Body of pancreas (tissue), 4 donors: ENCODE measurements around the gene PTPA. TPM values are rescaled to one million over a fixed set of nuclear protein-coding genes. Genes with fewer than 3 reads are reported as not detected.

Source experiments
- ATAC-seq: fragments of 150-250 bp; one replicate; pipeline ENCODE4 v1.9.1; 2016
- DNase-seq, 4 donors: peaks; one replicate each; pipeline ENCODE4 v3.0.0-alpha.2; 2019
- H3K27ac ChIP-seq, 4 donors: fragments of 200-600 bp; sonication (generic); 1 replicate in 3 of 4; 2 replicates in 1 of 4; pipeline versions ENCODE4 v1.5.1 to v1.6.1; 2016 to 2019; ENCODE audit warnings: mild to moderate bottlenecking in 1 of 4, mixed read lengths in 1 of 4, moderate library complexity in 1 of 4
- H3K27me3 ChIP-seq, 2 donors: fragments of 200-600 bp; sonication (generic); one replicate each; pipeline ENCODE4 v1.6.0; 2016; ENCODE audit warnings: mild to moderate bottlenecking in 1 of 2
- H3K36me3 ChIP-seq, 2 donors: fragments of 200-600 bp; sonication (generic); replicated peaks in 1 of 2; 2 replicates each; pipeline ENCODE4 v1.5.1; 2016; ENCODE audit warnings: low read depth in 2 of 2; ENCODE audit not compliant: insufficient read depth in 1 of 2
- H3K4me1 ChIP-seq: fragments of 200-600 bp; sonication (generic); one replicate; pipeline ENCODE4 v1.6.0; 2016
- H3K4me3 ChIP-seq, 2 donors: fragments of 200-600 bp; sonication (generic); 1 replicate in 1 of 2; 2 replicates in 1 of 2; pipeline ENCODE4 v1.5.1; 2016 to 2019
- H3K9me3 ChIP-seq, 3 donors: fragments of 200-600 bp; sonication (generic); 1 replicate in 2 of 3; 2 replicates in 1 of 3; pipeline ENCODE4 v1.5.1; 2016
- CTCF ChIP-seq, 7 experiments: fragments of 450-650 bp in 4 of 7; fragments of 200-600 bp in 3 of 7; sonication (generic) in 3 of 7; IDR thresholded peaks; one replicate each; pipeline ENCODE4 v1.5.1; 2016 to 2019; ENCODE audit warnings: antibody characterized with exemption in 7 of 7
- POLR2A ChIP-seq, 3 donors: fragments of 450-650 bp; IDR thresholded peaks; one replicate each; pipeline ENCODE4 v1.6.1; 2016; ENCODE audit warnings: antibody characterized with exemption in 3 of 3, mild to moderate bottlenecking in 2 of 3
- WGBS, 2 donors: methylation state at CpG; one replicate each; pipeline ENCODE4 v1.1.5; 2017; 5-methylcytosine and 5-hydroxymethylcytosine counted together
- intact Hi-C: fragments of 100-400 bp; cut with DNase I; formaldehyde crosslinking; loops from one replicate; pipeline ENCODE4 v1.15.1; 2023
- total RNA-seq, 2 donors: library from RNA; depleted of rRNA; stranded (reverse); fragments of >200 nt; gene quantifications; one replicate each; pipeline ENCODE4 v1.1.0, GENCODE V29; 2016

Gene PTPA
- total RNA-seq, 2 donors from 2014 or later: 32.7 to 52.1 TPM

DNA sequence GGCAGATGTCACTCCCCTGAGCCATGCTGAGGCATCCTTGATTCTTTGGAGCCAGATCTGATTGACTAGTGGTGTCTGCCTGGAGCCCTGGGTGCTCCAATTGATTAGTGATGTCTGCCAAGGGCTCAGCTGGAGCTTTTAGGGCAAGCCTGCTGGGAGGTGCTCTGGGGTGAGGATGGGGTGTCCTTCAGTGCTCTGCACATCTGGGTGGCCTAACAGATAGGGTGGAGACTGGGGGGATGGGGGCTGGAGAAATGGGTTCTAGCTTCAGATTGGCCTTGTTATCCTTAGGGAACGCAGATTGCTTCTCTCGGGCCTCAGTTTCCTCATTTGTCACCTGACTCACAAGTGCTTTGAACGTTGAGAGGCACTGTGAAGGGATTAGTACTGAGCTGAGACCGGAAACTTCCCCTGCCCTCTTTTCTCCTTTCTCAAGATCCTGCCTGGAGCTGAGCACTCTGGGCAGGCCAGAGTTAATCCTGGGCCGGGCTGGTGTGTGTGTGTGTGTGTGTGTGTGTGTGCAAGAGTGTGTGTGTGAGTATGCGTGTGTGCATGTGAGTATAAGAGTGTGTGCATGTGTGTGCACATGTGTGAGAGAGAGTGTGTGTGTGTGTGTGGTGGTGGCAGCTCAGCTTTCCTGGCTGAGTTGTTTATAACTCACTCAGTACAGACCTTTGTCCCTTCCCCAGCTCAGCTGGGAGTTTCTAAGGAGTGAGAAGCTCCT is 72.4 kb downstream of the PTPA start:
- TF ChIP-seq CTCF (IDR thresholded peaks at IDR 0.05) (no peak), POLR2A (IDR thresholded peaks at IDR 0.05) (no peak)
- peaks cover 8% of the 10 kb centered on the region for H3K4me1 ChIP-seq
- DNase-seq (no peak), ATAC-seq (no peak)
- no peak overlapping the region for H3K4me3 ChIP-seq
- no peaks in the 10 kb centered on the region for H3K36me3 ChIP-seq
- intact Hi-C loops: no loop called here
- H3K27ac ChIP-seq: no peak overlapping the region
- WGBS, 2 donors: 52 to 54% methylated on average over 6 of the region's 6 CpGs
- H3K27me3 ChIP-seq: no peaks in the 10 kb centered on the region
- H3K9me3 ChIP-seq: no peaks in the 10 kb centered on the region

- intact Hi-C loops: no loop called here
- Histone ChIP-seq H3K27ac (no peak overlapping the region), H3K4me1 (peaks cover 7% of the 10 kb centered on the region), H3K36me3 (no peaks in the 10 kb centered on the region), H3K9me3 (no peaks in the 10 kb centered on the region), H3K27me3 (no peaks in the 10 kb centered on the region), H3K4me3 (no peak overlapping the region)
- no peak for DNase-seq
- TF ChIP-seq CTCF (IDR thresholded peaks at IDR 0.05) (no peak), POLR2A (IDR thresholded peaks at IDR 0.05) (no peak)
- ATAC-seq: no peak
- 69 to 81% methylated on average over 7 of the region's 7 CpGs for WGBS, 2 donors
Observed at GRCh38 chr9:129184219-129184524, 73.0 kb downstream of the PTPA start.

GRCh38 chr9:129184596-129185122 is 73.4 kb downstream of the PTPA start:
- intact Hi-C loops: no loop called here
- Histone ChIP-seq H3K36me3 (no peaks in the 10 kb centered on the region), H3K27me3 (no peaks in the 10 kb centered on the region), H3K27ac (no peak overlapping the region), H3K4me3 (no peak overlapping the region), H3K4me1 (peaks cover 7% of the 10 kb centered on the region), H3K9me3 (no peaks in the 10 kb centered on the region)
- DNase-seq (no peak), ATAC-seq (no peak)
- WGBS, 2 donors: 63 to 65% methylated on average over 9 of the region's 9 CpGs
- TF ChIP-seq POLR2A (IDR thresholded peaks at IDR 0.05) (no peak), CTCF (IDR thresholded peaks at IDR 0.05) (no peak)

GRCh38 chr9:129185402-129185801 is 74.2 kb downstream of the PTPA start:
- ATAC-seq (no peak), DNase-seq (no peak)
- 88 to 92% methylated on average over 5 to 6 of the region's 6 CpGs for WGBS, 2 donors
- Histone ChIP-seq H3K9me3 (no peaks in the 10 kb centered on the region), H3K4me1 (peaks cover 7% of the 10 kb centered on the region), H3K27me3 (no peaks in the 10 kb centered on the region), H3K4me3 (no peak overlapping the region), H3K36me3 (no peaks in the 10 kb centered on the region), H3K27ac (no peak overlapping the region)
- intact Hi-C loops: no loop called here
- TF ChIP-seq POLR2A (IDR thresholded peaks at IDR 0.05) (no peak), CTCF (IDR thresholded peaks at IDR 0.05) (peak in 1 of 7 experiments; percentile 11)

DNA sequence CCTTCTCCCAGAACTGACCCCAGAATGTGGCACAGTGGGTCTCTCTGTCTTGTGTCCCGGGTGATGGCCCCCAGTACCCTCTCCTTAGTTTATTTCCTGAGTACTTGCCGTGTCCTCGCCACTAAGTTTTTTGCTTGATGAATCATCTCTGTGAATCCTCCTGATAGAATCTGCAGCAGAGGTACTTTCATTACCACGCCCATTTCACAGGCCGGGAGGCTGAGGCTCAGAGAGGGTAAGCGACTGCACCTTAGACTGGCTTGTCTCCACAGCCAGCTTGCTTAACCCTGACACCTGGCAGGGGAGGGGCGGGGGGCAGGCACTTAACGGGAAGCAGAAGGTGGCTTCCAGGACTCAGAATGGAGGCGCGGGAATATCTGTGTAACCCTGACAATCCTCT is 74.8 kb downstream of the PTPA start:
- Histone ChIP-seq H3K36me3 (no peaks in the 10 kb centered on the region), H3K4me3 (no peak overlapping the region), H3K27me3 (no peaks in the 10 kb centered on the region), H3K4me1 (peaks cover 7% of the 10 kb centered on the region), H3K9me3 (no peaks in the 10 kb centered on the region), H3K27ac (no peak overlapping the region)
- TF ChIP-seq POLR2A (IDR thresholded peaks at IDR 0.05) (no peak), CTCF (IDR thresholded peaks at IDR 0.05) (no peak)
- no peak for ATAC-seq
- intact Hi-C loops: no loop called here
- 77 to 84% methylated on average over 9 to 10 of the region's 10 CpGs for WGBS, 2 donors
- DNase-seq: no peak
